ENCODE measurements around the gene IMPA2.

Gene IMPA2

GRCh38 chr18:11991021-11991795 is 9.9 kb downstream of the IMPA2 start:
- DNase-seq, result no peak

GRCh38 chr18:11992096-11992790 is 10.9 kb downstream of the IMPA2 start:
- no peak for DNase-seq

GRCh38 chr18:11993264-11993916 is 12.1 kb downstream of the IMPA2 start:
- no peak for DNase-seq

- no peak for DNase-seq
Observed at GRCh38 chr18:11994336-11994702, 13.0 kb downstream of the IMPA2 start.

GRCh38 chr18:11994703-11995444 is 13.6 kb downstream of the IMPA2 start:
- DNase-seq, result no peak

GRCh38 chr18:11995445-11996189 is 14.3 kb downstream of the IMPA2 start:
- DNase-seq, result peak; percentile 33 to 61

GRCh38 chr18:11996190-11996754 is 15.0 kb downstream of the IMPA2 start:
- no peak for DNase-seq

GRCh38 chr18:11996907-11997306 is 15.6 kb downstream of the IMPA2 start:
- no peak for DNase-seq

GRCh38 chr18:11997466-11997865 is 16.2 kb downstream of the IMPA2 start:
- no peak for DNase-seq

- peak in 1 of 2 experiments; percentile 57 for DNase-seq
Observed at GRCh38 chr18:11998193-11998592, 16.9 kb downstream of the IMPA2 start.

- DNase-seq, result no peak
Observed at GRCh38 chr18:11999429-11999828, 18.1 kb downstream of the IMPA2 start.

- no peak for DNase-seq
Observed at GRCh38 chr18:12000072-12000659, 18.9 kb downstream of the IMPA2 start.

GRCh38 chr18:12001421-12001820 is 20.1 kb downstream of the IMPA2 start:
- no peak for DNase-seq

GRCh38 chr18:12003894-12004293 is 22.6 kb downstream of the IMPA2 start:
- no peak for DNase-seq

GRCh38 chr18:12005538-12006487 is 24.5 kb downstream of the IMPA2 start:
- no peak for DNase-seq

- DNase-seq, result no peak
Observed at GRCh38 chr18:12006488-12006840, 25.2 kb downstream of the IMPA2 start.

- no peak for DNase-seq
Observed at GRCh38 chr18:12007063-12007462, 25.8 kb downstream of the IMPA2 start.

GRCh38 chr18:12008181-12008767 is 27.0 kb downstream of the IMPA2 start:
- DNase-seq, result no peak

- no peak for DNase-seq
Observed at GRCh38 chr18:12008842-12009580, 27.7 kb downstream of the IMPA2 start.
